ENCODE measurements around the gene CTRB1.
A peak's percentile ranks its signal among the peaks of the same experiment; 100 is the strongest.
"Not testable (repeated sequence)": the region's sequence is repeated elsewhere in the genome, so short reads cannot be mapped to it uniquely, and the experiment has no call there.

Gene CTRB1

DNA sequence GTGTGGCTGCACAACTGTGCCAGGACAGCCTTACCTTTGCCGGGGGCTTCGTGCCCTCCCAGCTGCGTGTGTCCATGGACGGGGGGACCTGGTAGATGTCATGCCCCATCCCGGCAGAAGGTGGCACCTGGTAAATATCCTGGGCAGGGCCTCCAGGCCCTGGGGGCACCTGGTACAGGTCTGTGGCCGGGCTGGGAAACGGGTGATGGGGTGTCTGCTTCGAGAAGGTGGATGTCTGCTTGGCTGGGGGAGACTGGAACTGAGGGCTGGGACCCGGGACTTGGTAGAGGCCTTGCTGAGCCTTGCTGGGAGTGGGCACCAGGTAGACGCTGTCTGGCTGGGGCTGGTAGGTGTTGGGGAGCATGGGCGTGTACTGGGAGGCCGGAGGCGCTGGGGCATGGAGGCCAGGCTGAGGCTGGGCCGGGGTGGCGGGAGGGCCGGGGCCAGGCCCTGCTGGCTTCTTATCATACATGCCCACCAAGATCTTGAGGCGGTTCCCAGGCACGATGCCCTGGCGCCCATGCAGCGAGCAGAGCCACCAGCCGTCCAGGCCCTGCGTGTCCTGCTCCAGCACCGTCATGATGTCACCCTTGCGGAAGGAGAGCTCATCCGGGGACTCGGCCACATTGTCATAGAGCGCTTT lies 23.8 kb downstream of the CTRB1 start:
- not testable (repeated sequence) for DNase-seq

DNA sequence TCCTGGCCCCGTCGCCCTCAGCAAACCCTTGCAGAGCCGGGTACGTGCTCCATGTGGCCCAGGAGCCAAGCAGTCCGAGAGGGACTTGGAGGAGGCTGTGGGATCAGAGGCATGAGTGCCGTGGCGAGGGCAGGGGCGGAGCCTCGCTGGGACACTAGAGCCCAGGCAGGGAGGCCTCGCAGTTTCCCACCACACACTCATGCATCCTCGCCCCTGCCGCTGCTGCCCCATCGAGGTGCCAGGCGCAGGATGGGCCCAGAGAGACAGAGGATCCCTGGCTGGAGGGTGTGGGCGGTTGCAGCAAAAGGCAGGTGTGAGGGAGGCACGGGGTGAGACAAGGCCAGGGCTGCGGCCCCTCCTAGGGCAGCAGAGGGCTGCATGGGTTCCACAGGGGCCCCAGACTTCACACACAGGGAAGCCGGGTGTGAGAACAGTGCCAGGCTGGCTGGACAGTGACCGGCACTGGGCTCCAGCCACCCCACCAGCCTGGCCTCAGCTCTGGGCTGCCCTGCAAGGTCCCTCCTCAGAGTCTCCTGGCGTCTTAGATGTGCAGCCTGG lies 25.0 kb downstream of the CTRB1 start:
- DNase-seq = no peak

- peak in 1 of 2 donors; percentile 10 for DNase-seq
These were observed 25.5 kb downstream of the CTRB1 start for GRCh38 chr16:75244225-75244809.

GRCh38 chr16:75244844-75245758 lies 26.3 kb downstream of the CTRB1 start:
- DNase-seq = peak; percentile 13 to 44

DNA sequence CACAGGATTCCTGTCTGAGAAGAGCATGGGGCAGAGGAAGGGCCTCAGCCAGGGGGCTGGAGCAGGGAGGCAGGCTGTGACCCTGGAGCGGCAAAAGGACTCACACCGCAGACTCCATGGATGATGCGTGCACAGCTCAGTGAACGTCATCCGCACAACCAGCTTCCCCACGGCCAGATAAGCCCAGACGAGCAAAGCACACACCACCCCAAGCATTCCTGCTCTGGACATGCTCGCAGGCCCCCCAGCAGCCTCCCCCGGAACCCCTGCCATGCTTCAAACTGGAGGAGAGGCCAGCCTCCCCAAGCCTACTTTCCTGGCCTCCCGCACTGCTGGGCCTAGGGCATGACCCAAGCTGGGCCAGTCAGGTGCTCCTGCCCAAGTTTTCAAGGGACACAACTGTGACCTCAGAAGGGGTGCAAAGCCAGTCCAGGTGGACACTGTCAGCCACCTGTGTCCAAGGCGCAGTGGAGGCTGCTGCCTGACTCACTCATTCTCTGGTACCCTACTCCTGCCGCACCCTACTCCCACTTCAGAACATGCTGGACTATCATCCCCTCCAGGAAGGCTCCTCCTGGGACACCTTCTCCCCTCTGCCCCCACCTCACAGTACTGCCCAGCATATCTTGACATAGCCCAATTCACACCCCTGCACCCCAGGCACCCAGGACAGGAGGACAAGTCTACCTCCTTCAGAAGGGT lies 27.9 kb downstream of the CTRB1 start:
- DNase-seq = no peak

DNA sequence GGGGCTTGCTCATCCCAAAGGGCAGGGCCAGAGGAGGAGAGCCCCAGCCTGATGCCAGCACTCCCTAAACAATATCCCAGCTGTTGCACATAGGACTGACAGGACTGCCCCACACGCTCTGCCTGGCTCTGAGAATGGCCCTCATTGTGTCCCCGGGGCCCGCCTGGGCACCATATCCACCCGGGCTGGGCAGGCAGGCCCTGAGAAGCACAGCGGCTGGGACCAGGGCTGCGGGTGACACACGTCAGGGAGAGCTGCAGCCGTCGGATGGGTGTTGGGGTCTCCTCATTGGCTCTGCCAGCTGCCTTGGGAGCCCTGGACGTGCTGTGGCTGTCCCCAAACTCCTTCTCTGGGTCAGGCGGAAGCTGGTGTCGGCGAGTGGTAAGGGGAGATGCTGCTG lies 28.5 kb downstream of the CTRB1 start:
- DNase-seq = no peak

DNA sequence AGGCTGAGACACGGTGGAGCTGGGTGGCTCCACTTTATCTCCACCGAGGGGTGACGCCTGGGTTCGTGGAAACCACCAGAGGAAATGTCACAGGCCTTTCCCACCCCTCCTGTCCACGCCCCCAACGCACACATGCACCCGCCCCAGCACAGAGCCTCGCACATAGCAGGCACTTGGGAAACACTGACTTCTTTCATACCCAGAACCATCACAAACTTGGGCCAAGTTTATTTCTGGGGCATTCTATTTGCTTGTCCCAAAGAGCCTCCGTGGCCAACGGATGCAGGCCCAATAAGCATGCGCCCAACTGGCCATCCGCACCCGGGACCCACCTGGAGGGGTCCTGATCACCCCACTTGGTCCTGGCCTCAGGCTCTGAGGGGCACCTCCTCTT lies 29.4 kb downstream of the CTRB1 start:
- no peak for DNase-seq

DNA sequence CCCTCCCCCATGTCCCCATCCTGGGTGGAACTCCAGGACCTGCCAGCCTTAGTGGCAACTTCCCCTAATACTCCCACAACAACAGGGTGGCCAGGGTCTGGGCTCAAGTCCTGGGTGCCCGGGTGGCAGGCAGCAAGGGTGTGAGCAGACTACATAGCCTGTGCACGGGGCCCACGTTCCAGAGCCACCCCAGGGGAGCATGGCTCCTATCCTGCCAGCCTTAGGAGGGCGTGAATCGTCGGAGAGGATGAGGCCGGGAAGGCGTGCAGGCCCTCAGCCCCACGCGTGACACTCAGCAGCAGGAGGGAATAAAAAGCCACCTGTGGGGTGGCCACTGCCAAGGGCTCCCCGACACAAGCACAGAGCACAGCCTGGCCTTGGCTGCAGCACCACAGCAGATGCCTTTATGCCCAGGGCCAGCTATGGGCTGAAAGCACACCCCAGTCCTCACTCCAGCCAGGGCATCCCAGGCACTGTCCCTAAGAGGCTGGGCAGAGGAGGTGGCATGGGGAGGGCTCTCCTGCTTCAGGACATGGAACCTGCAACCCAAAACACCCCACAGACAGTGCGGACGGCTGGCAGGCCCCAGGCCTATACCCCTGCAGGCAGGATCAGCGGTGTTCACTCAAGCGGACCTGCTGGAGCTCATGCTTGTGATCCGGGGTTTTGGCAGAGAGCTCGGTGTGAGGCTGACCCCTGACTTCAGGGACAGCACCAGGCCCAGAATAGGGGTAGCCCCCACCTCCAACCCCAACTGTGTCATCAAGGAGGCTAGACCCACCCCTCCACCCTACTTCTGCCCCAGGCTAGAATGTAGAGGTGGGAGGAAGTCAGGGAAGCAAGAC lies 30.0 kb downstream of the CTRB1 start:
- no peak for DNase-seq

DNA sequence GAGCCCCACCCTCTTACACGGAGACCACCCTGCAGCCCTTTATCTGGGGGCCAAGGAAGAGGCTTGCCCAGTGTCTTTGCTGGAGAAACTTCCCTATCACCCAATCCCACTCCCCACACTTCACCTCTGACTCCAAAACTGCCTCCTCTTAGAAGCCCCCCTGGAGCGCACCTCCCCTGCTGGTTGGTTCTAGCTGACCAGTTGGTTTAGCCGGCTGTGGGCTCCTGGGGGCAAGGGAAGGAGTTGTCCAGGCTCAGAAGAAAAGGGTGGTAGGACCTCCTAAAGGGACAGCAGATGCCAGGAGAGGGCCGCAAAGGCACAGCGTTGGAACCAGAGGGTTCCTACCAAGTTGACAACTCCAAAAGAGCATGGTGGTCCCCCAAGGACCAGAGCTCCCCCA lies 30.7 kb downstream of the CTRB1 start:
- no peak for DNase-seq

- no peak for DNase-seq
These were observed 31.5 kb downstream of the CTRB1 start for GRCh38 chr16:75250089-75250808.

- no peak for DNase-seq
These were observed 32.1 kb downstream of the CTRB1 start for GRCh38 chr16:75250809-75251279.

DNA sequence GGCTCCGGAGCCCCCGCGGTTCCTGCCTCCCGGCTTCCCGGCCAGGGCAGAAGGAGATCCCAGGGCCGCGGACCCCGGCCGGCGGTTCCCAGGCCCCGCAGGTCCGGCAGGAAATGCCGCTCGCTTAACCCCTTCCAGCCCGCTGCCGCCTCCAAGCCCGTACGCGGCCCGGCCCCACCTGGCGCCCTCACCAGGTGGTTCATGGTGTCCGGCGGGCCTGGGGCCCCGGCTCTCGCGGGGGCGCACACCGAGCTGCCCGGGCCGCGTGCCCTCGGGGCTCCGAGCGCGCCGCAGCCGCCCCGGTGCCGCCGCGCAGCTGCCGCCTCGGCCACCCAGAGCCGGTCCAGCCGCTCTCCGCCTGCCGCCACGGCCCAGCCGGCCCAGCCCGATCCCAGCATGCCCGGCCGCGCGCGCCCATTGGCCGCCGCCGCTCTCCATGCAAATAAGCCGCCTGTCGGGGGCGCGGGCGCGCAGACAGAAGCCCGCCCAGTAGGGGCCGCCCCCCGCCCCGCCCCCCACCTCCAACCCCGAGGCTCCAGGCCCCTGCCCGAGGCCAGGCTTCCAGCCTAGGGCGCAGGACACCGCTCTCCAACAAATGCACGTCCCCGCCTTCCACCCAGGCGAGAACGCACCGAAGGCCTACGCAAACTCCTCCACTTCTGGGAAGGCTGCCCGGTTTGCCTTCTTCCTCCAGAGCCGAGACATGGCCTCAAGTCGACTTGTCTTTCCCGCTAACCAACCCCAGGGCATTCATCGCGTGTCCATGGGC lies 32.7 kb downstream of the CTRB1 start, which contains the start of gene BCAR1:
TSS of gene BCAR1 (minus strand) at position 345 of the 769 bp plus-strand sequence. CDS start at position 203, 142 bp downstream.
- DNase-seq = peak; percentile 47 to 67

GRCh38 chr16:75252049-75252864 lies 33.5 kb downstream of the CTRB1 start:
- DNase-seq = no peak

GRCh38 chr16:75252946-75253911 lies 34.4 kb downstream of the CTRB1 start:
- DNase-seq = no peak

- no peak for DNase-seq
These were observed 35.6 kb downstream of the CTRB1 start for GRCh38 chr16:75254359-75254837.

DNA sequence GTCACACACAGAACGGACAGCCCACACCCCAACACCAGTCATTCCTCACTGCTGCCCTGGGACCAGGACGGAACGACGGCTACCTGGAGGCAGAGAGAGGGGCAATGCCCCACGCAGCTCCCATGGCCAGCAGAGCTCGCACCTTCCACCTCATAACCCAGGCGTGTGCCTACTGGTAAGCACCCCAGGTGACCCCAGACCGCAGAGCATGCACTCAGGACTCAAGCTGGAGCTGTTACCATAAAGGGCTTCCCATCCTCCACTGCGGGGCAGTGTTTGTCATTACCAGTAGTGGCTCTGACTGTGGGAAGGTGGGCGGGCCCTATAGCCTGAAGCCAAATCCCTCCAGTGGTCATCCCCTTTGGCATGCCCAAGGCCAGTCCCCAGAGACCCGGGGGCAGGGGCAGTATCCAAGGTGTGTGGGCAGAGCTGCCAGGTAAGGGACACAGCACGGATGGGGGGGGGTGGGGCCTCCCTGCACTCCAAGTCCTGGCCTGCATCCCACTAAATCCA lies 37.3 kb downstream of the CTRB1 start:
- no peak for DNase-seq

- no peak for DNase-seq
These were observed 38.0 kb downstream of the CTRB1 start for GRCh38 chr16:75256696-75257343.
